HL-60 (cell line): ENCODE results near the gene FAM171A1.

Experiments used
- DNase-seq, 2 experiments: peaks; one replicate each; pipeline ENCODE4 v3.0.0-alpha.2; 2010 to 2020; ENCODE audit warnings: low read depth in 1 of 2, low spot score in 1 of 2
- H3K27ac ChIP-seq: fragments of 250-450 bp; sonication (Bioruptor Pico); replicated peaks from 2 replicates; pipeline ENCODE4 v1.5.1; 2020; ENCODE audit warnings: mild to moderate bottlenecking, moderate library complexity
- H3K27me3 ChIP-seq: fragments of 250-450 bp; sonication (Bioruptor Pico); 2 replicates; pipeline ENCODE4 v1.5.1; 2021; ENCODE audit warnings: mild to moderate bottlenecking, moderate library complexity; ENCODE audit not compliant: insufficient read depth, poor library complexity, severe bottlenecking
- H3K4me3 ChIP-seq: replicated peaks from 2 replicates; pipeline ENCODE4 v1.5.1; 2011; ENCODE audit warnings: mild to moderate bottlenecking, control low read depth, low read length; ENCODE audit not compliant: insufficient read depth
- CTCF ChIP-seq: IDR thresholded peaks from one replicate; pipeline ENCODE4 v1.5.1; 2011; ENCODE audit warnings: low read length, control low read depth, inconsistent platforms; ENCODE audit not compliant: insufficient read depth
- GABPA ChIP-seq: IDR thresholded peaks from 2 replicates; pipeline ENCODE4 v1.6.1; 2012; ENCODE audit warnings: low read depth
- POLR2AphosphoS5 ChIP-seq: IDR thresholded peaks from 2 replicates; pipeline ENCODE4 v1.6.1; 2012; ENCODE audit warnings: low read depth
- REST ChIP-seq: IDR thresholded peaks from 2 replicates; pipeline ENCODE4 v1.6.1; 2012; ENCODE audit warnings: low read depth; ENCODE audit not compliant: insufficient replicate concordance
- SPI1 ChIP-seq: IDR thresholded peaks from 2 replicates; pipeline ENCODE4 v1.6.1; 2012; ENCODE audit warnings: low read depth, mild to moderate bottlenecking, borderline replicate concordance

FAM171A1 gene

GRCh38 chr10:15325243-15325943, 45.7 kb downstream of the FAM171A1 start:
- no peak for TF ChIP-seq GABPA
- TF ChIP-seq REST: no peak
- no peak for TF ChIP-seq CTCF
- TF ChIP-seq POLR2AphosphoS5: no peak
- no peak for TF ChIP-seq SPI1
- no peak overlapping the region for H3K27ac ChIP-seq
- no peak overlapping the region for H3K4me3 ChIP-seq
- DNase-seq: peak in 1 of 2 experiments; percentile 4
- H3K27me3 ChIP-seq: no peaks in the 10 kb centered on the region

- Histone ChIP-seq H3K27me3 (no peaks in the 10 kb centered on the region), H3K4me3 (no peak overlapping the region), H3K27ac (no peak overlapping the region)
- no peak for DNase-seq
- TF ChIP-seq CTCF (no peak), GABPA (no peak), SPI1 (no peak)
Measured at GRCh38 chr10:15324611-15325010, 46.5 kb downstream of the FAM171A1 start.

- H3K27ac ChIP-seq: no peak overlapping the region
- no peaks in the 10 kb centered on the region for H3K27me3 ChIP-seq
- TF ChIP-seq REST: no peak
- no peak for TF ChIP-seq SPI1
- TF ChIP-seq CTCF: no peak
- no peak for TF ChIP-seq POLR2AphosphoS5
- no peak for TF ChIP-seq GABPA
- H3K4me3 ChIP-seq: no peak overlapping the region
- DNase-seq: no peak
Measured at GRCh38 chr10:15324113-15324512, 47.0 kb downstream of the FAM171A1 start.

- no peak for DNase-seq
- H3K27me3 ChIP-seq: no peaks in the 10 kb centered on the region
- H3K27ac ChIP-seq: no peak overlapping the region
- TF ChIP-seq GABPA (no peak), POLR2AphosphoS5 (no peak), SPI1 (no peak), REST (no peak), CTCF (no peak)
- H3K4me3 ChIP-seq: no peak overlapping the region
Measured at GRCh38 chr10:15322356-15322755, 48.7 kb downstream of the FAM171A1 start.
